BE2C (cell line): ENCODE data around the gene LRRTM4.

Source experiments
- DNase-seq: peaks from one replicate; pipeline ENCODE4 v3.0.0-alpha.2; 2020
- H3K27me3 ChIP-seq: fragments of 250-450 bp; sonication (Bioruptor Pico); 2 replicates; pipeline ENCODE4 v1.5.1; 2020; ENCODE audit warnings: mild to moderate bottlenecking
- H3K36me3 ChIP-seq: fragments of 250-450 bp; sonication (Bioruptor Pico); 2 replicates; pipeline ENCODE4 v1.5.1; 2020; ENCODE audit warnings: mild to moderate bottlenecking
- H3K4me1 ChIP-seq: fragments of 250-450 bp; sonication (Bioruptor Pico); 2 replicates; pipeline ENCODE4 v1.5.1; 2020
- H3K4me3 ChIP-seq: 2 replicates; pipeline ENCODE4 v1.5.1; 2011; ENCODE audit warnings: low read depth, low read length
- H3K9me3 ChIP-seq: fragments of 250-450 bp; sonication (Bioruptor Pico); 2 replicates; pipeline ENCODE4 v1.5.1; 2020
- TF ChIP-seq, protein P1 (sequence below): IDR thresholded peaks from 2 replicates; pipeline ENCODE4 v1.5.1; 2012; ENCODE audit warnings: mild to moderate bottlenecking, low read depth, low read length

The LRRTM4 gene

DNA sequence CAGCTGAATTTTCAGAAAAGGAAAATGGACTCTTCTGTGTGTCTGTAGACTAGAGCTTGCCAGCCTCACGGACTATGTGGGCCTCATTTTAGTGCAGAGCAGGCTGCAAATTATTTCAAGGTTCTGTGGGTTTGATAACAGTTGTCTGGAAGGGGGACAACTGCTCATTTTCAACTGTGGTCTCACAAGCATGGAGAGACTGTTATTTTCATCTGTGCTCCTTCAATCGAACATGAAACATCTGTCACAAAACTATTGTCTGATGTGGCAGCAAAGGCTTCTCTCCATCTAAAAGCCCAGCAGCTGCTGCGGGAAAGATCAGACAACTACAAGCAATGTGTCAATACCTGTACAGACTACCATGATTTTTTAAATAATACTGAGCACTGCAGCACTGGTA lies 211.8 kb downstream of the LRRTM4 start:
- TF ChIP-seq, protein P1, sequence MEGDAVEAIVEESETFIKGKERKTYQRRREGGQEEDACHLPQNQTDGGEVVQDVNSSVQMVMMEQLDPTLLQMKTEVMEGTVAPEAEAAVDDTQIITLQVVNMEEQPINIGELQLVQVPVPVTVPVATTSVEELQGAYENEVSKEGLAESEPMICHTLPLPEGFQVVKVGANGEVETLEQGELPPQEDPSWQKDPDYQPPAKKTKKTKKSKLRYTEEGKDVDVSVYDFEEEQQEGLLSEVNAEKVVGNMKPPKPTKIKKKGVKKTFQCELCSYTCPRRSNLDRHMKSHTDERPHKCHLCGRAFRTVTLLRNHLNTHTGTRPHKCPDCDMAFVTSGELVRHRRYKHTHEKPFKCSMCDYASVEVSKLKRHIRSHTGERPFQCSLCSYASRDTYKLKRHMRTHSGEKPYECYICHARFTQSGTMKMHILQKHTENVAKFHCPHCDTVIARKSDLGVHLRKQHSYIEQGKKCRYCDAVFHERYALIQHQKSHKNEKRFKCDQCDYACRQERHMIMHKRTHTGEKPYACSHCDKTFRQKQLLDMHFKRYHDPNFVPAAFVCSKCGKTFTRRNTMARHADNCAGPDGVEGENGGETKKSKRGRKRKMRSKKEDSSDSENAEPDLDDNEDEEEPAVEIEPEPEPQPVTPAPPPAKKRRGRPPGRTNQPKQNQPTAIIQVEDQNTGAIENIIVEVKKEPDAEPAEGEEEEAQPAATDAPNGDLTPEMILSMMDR, result no peak
- H3K36me3 ChIP-seq, result no peaks in the 10 kb centered on the region
- no peak overlapping the region for H3K4me3 ChIP-seq
- H3K27me3 ChIP-seq, result no peaks in the 10 kb centered on the region
- no peaks in the 10 kb centered on the region for H3K9me3 ChIP-seq
- DNase-seq, result no peak
- H3K4me1 ChIP-seq, result no peaks in the 10 kb centered on the region

DNA sequence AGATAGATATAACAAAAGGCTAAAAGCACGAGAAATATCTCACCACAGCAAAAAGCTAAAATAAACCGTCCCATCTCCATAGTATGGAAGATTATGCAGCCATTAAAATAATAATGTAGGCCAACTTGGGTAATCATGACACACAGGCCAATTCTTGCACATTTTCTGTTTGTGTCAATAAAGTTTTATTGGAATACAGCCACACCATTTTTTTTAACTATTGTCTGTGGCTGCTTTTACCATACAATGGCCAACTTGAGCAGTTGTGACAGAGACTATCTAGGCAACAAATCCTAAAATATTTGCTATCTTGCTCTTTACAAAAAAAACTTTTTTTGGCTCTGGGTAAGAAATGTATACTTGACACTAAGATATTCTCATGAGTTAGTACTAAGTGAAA lies 212.5 kb downstream of the LRRTM4 start:
- TF ChIP-seq, protein P1, result no peak
- no peaks in the 10 kb centered on the region for H3K27me3 ChIP-seq
- no peaks in the 10 kb centered on the region for H3K9me3 ChIP-seq
- no peak for DNase-seq
- no peak overlapping the region for H3K4me3 ChIP-seq
- no peaks in the 10 kb centered on the region for H3K36me3 ChIP-seq
- H3K4me1 ChIP-seq, result no peaks in the 10 kb centered on the region

DNA sequence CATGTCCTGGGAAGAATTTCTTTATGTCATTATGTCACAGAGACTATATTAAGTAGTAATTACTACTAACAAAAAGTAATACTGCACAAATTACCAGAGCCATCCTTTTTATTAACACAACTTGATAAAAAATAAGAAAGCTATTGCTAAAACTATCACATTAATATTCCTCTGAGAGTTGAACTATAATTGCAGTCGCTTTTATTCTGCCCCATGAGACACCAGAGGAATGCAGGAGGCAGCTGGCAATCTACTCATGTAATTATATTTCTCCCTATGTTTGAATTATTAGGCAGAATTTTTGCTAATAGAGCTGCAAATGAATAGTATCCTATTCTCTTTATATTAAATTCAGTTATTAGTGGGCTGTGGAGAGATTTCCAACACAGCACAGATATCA lies 220.7 kb downstream of the LRRTM4 start:
- Histone ChIP-seq H3K36me3 (no peaks in the 10 kb centered on the region), H3K9me3 (no peaks in the 10 kb centered on the region), H3K4me3 (no peak overlapping the region), H3K4me1 (no peaks in the 10 kb centered on the region), H3K27me3 (no peaks in the 10 kb centered on the region)
- no peak for DNase-seq
- TF ChIP-seq, protein P1, result no peak

DNA sequence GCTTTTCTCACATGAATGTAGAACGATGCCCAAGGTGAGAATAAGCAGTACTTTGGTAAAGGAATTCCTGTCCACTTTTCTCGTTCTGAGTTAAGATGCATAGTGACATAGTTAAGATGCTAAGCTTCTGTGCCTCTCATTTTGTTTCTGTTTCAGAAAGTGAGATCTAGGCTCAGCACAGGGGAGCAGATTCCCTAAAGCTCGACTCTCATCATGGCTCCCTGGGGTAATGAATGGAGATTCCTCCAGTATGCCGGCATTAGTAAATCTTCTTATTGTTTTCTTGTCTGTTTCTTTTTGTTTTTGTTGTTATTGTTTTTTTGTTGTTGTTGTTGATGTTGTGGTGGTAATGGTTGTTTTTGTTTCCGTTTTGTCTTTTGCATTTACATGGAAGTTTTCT lies 225.4 kb downstream of the LRRTM4 start:
- no peak overlapping the region for H3K4me3 ChIP-seq
- H3K9me3 ChIP-seq, result no peaks in the 10 kb centered on the region
- TF ChIP-seq, protein P1, result no peak
- no peaks in the 10 kb centered on the region for H3K36me3 ChIP-seq
- H3K4me1 ChIP-seq, result no peaks in the 10 kb centered on the region
- no peaks in the 10 kb centered on the region for H3K27me3 ChIP-seq
- DNase-seq, result no peak

- no peaks in the 10 kb centered on the region for H3K36me3 ChIP-seq
- TF ChIP-seq, protein P1, result no peak
- no peaks in the 10 kb centered on the region for H3K27me3 ChIP-seq
- H3K9me3 ChIP-seq, result no peaks in the 10 kb centered on the region
- no peaks in the 10 kb centered on the region for H3K4me1 ChIP-seq
- no peak overlapping the region for H3K4me3 ChIP-seq
- DNase-seq, result no peak
Observed at GRCh38 chr2:77294474-77294873, 227.7 kb downstream of the LRRTM4 start.

GRCh38 chr2:77284353-77284752 lies 237.8 kb downstream of the LRRTM4 start:
- H3K4me3 ChIP-seq, result no peak overlapping the region
- H3K9me3 ChIP-seq, result no peaks in the 10 kb centered on the region
- DNase-seq, result no peak
- no peaks in the 10 kb centered on the region for H3K4me1 ChIP-seq
- H3K36me3 ChIP-seq, result no peaks in the 10 kb centered on the region
- TF ChIP-seq, protein P1, result no peak
- no peaks in the 10 kb centered on the region for H3K27me3 ChIP-seq
